HuH-7 (cell line): ENCODE measurements around the gene EPX.

ENCODE experiments used
- DNase-seq: peaks from one replicate; pipeline ENCODE4 v3.0.0; 2011; ENCODE audit warnings: low spot score

EPX gene

DNA sequence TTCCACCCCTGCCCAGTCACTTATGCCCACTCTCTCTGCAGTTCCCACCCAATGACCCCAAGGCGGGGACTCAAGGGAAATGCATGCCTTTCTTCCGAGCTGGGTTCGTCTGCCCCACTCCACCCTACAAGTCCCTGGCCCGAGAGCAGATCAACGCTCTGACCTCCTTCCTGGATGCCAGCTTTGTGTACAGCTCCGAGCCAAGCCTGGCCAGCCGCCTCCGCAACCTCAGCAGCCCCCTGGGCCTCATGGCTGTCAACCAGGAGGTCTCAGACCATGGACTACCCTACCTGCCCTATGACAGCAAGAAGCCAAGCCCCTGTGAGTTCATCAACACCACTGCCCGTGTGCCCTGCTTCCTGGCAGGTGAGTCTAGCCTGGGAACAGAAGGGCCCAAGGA is 59.6 kb downstream of the EPX start:
- DNase-seq = no peak

DNA sequence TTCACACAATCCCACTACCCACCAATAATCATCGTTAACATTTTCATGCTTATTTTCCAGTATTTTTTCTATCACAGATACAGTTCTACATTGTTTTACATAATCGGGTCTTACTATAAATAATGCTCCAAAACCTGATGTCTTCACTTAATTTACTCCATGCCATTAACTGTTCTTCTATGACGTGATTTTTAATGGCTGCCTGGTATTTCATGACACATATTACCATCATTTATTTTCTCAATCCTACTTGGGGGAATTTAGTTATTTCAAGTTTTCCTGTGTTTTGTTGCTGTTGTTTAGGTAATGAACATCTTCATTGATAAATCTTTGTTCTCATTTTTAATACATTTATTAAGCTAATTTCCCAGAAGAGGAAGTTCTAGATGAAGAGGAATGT is 60.6 kb downstream of the EPX start:
- DNase-seq = no peak
